Mesodermal cell (in vitro differentiated cells): ENCODE results near the gene MRPL27.

Experiments
- H3K27ac ChIP-seq: 2 replicates; pipeline ENCODE4 v1.7.0; 2013; ENCODE audit warnings: mild to moderate bottlenecking, low read depth, low read length, moderate library complexity; ENCODE audit not compliant: severe bottlenecking
- H3K36me3 ChIP-seq: 2 replicates; pipeline ENCODE4 v1.7.1; 2013; ENCODE audit warnings: mild to moderate bottlenecking, low read length, moderate library complexity; ENCODE audit not compliant: control insufficient read depth, insufficient read depth
- H3K4me1 ChIP-seq: one replicate; pipeline ENCODE4 v1.7.1; 2013; ENCODE audit warnings: mild to moderate bottlenecking, low read length; ENCODE audit not compliant: insufficient read depth, control insufficient read depth, poor library complexity, severe bottlenecking
- H3K4me3 ChIP-seq: 2 replicates; pipeline ENCODE4 v1.7.0; 2013; ENCODE audit warnings: low read length, control low read depth, mild to moderate bottlenecking; ENCODE audit not compliant: insufficient read depth, poor library complexity, severe bottlenecking; ENCODE audit errors: extremely low read depth
- H3K9me3 ChIP-seq: 2 replicates; pipeline ENCODE4 v1.7.1; 2013; ENCODE audit warnings: mild to moderate bottlenecking, low read length, moderate library complexity; ENCODE audit not compliant: control insufficient read depth
- WGBS, 2 experiments: methylation state at CpG; one replicate each; pipeline ENCODE4 v1.1.5; 2013; ENCODE audit warnings: missing lambda C conversion rate in 2 of 2; ENCODE audit not compliant: insufficient coverage in 2 of 2; 5-methylcytosine and 5-hydroxymethylcytosine counted together

MRPL27 gene

DNA sequence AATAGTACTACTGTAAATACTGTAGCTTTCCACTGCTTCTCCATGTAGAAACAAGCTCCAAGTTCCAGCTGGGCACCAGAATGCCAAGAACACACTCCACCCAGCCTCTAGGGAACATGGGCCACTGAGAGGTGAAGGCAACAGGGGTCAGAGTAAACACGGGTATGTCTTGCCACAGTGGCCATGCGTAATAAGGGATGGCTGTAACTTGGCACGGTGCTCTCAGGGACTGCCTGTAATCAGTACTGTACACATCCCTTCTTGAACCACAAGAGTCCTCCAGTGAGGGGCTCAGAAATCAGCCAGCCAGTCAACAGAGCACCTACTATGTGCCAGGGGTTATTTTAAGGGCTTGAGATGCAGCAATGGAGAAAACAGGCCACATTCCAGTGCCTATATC, 13.5 kb upstream of the MRPL27 start:
- Histone ChIP-seq H3K4me3 (no peak overlapping the region), H3K36me3 (peaks cover 99% of the 10 kb centered on the region), H3K4me1 (no peaks in the 10 kb centered on the region), H3K9me3 (no peaks in the 10 kb centered on the region), H3K27ac (no peak overlapping the region)
- 80 to 96% methylated on average over 1 to 3 of the region's 3 CpGs for WGBS, 2 experiments

- Histone ChIP-seq H3K27ac (no peak overlapping the region), H3K4me1 (no peaks in the 10 kb centered on the region), H3K36me3 (peaks cover 97% of the 10 kb centered on the region), H3K9me3 (no peaks in the 10 kb centered on the region), H3K4me3 (no peak overlapping the region)
- WGBS, 2 experiments = 91 to 94% methylated on average over 6 to 10 of the region's 12 CpGs
Measured at GRCh38 chr17:50382931-50383330, 9.9 kb upstream of the MRPL27 start.

DNA sequence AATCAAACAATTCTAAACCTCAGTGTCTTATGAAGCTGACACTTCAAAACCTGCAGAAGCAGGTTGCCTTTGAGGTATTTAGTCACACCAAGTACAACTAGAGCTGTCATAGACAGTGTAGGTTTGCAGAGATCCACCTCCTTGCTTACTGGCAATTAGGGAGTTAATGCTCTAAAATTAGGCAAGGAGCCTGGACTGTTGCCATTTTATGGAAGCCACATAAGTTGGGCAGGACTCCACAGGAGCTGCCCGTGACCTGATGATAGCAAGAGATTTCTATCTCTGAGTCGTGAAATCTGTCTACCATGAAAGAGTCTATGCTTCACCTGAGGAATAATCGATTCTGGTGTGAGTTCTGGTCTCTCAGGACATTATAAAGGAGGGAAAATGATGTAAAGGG, 8.9 kb upstream of the MRPL27 start:
- peaks cover 87% of the 10 kb centered on the region for H3K36me3 ChIP-seq
- H3K27ac ChIP-seq = no peak overlapping the region
- WGBS, 2 experiments = 93 to 94% methylated on average over 3 of the region's 3 CpGs
- H3K9me3 ChIP-seq = no peaks in the 10 kb centered on the region
- no peak overlapping the region for H3K4me3 ChIP-seq
- no peaks in the 10 kb centered on the region for H3K4me1 ChIP-seq

GRCh38 chr17:50381260-50381815, 8.4 kb upstream of the MRPL27 start:
- Histone ChIP-seq H3K4me3 (no peak overlapping the region), H3K36me3 (peaks cover 86% of the 10 kb centered on the region), H3K9me3 (no peaks in the 10 kb centered on the region), H3K27ac (no peak overlapping the region), H3K4me1 (no peaks in the 10 kb centered on the region)
- WGBS, 2 experiments = 89 to 90% methylated on average over 3 to 4 of the region's 7 CpGs

DNA sequence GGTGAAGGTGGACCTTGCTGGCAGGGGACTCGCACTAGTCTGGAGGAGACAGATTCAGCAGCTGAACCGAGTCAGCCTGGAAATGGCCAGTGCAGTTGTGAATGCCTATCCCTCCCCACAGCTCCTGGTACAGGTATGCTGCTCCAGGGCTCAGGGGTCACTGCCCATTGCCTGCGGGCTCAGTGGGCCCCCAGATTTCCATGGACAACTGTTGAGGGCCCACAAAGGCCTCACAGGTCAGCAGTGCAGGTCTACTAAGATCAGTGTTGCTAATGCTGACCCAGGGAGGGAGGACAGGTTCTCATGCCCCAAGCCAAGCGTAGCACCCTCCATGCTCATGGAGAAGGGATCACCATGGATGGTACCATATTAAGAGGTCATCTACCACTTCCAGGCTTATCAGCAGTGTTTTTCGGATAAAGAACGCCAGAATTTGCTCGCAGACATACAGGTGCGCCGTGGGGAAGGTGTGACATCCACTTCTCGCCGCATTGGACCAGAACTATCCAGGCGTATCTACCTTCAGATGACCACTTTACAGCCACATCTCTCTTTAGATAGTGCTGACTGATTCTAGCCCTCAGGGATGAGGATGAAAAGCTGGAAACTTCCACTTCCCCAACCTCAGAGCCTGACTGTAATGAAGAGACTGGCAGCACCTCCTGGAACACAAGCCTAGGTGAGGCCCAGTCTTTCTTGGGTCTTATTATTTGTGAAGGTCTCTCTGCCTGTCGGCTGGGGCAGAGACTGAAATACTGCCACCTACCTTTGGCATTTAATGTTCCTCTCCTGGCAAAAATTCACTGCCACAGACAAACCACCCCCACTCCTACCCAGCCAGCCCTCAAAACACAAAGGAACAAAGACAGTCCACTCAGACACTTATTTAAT, 7.6 kb upstream of the MRPL27 start:
- 91 to 94% methylated on average over 10 to 12 of the region's 13 CpGs for WGBS, 2 experiments
- H3K36me3 ChIP-seq = peaks cover 82% of the 10 kb centered on the region
- no peaks in the 10 kb centered on the region for H3K4me1 ChIP-seq
- H3K9me3 ChIP-seq = no peaks in the 10 kb centered on the region
- no peak overlapping the region for H3K4me3 ChIP-seq
- H3K27ac ChIP-seq = no peak overlapping the region

DNA sequence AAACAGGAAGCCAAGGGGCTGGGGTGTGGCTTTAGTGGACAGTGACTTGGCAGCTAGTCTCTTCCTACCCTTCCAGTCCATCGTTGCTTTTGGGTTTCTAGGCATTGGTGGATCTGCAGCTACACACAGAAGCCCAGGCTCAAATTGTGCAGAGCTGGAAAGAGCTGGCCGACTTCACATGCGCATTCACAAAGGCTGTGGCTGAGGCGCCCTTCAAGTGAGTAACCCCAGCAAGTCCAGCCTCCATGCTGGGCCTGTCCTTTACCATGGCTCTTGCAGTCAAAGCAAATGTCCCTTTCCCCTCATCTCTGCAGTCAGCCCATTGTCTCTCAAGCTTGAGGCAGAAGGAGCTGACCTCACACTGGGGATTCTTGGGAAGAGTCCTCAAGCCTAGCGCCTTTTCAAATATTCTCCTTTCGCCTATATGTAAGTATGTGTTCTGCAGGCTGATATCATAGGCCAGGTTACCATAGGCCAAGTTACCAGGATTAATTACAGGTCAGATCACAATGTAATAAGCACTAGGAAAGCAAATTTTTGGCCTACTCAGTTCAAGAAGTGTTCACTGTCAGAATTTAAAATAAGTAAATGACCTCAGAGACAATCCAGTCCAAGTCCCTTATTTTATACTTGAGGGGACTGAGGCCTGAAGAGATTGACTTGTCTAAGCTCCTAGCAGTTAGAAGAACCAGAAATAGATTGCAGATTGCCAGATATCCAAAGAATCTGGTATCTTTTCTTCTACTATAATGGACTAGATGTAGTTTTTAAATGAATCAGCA, 6.6 kb upstream of the MRPL27 start:
- Histone ChIP-seq H3K27ac (no peak overlapping the region), H3K4me1 (no peaks in the 10 kb centered on the region), H3K36me3 (peaks cover 79% of the 10 kb centered on the region), H3K9me3 (no peaks in the 10 kb centered on the region), H3K4me3 (no peak overlapping the region)
- whole genome bisulfite sequencing, 2 experiments = 94 to 100% methylated on average over 4 to 5 of the region's 6 CpGs

DNA sequence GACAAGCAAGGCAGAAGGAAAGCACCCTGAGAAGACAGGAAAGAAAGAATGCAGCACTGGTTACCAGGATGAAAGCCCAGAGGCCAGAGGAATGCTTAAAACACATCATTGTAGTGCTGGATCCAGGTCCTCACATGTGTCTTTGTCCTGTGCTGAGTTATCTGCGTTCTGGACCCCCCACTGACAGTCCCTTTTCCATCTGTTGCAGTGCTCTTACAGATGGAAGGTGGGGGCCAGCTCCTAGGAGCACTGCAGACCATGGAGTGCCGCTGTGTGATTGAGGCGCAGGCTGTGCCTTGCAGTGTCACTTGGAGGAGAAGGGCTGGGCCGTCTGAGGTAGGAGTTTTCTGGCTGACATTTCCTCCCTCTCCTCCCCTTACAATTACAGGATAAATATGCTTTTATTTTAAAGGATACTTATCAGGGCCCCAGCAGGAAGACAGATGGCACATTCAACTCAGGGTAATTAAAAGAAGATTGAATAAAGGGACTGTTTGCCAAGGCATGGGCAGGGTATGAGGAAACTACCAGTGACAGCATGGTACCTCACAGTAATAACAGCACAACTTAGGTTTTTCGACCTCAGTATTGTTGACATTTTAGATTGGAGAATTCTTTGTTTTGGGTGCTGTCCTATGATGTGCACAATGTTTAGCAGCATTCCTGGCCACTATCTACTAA, 3.0 kb upstream of the MRPL27 start:
- Histone ChIP-seq H3K36me3 (peaks cover 53% of the 10 kb centered on the region), H3K4me3 (no peak overlapping the region), H3K9me3 (no peaks in the 10 kb centered on the region), H3K27ac (no peak overlapping the region), H3K4me1 (peaks cover 11% of the 10 kb centered on the region)
- 79% methylated on average over 3 of the region's 5 CpGs for WGBS, 2 experiments

GRCh38 chr17:50373705-50374104, 721 bp upstream of the MRPL27 start:
- Histone ChIP-seq H3K36me3 (peaks cover 53% of the 10 kb centered on the region), H3K27ac (no peak overlapping the region)
- WGBS, 2 experiments = no CpG with 5 or more reads among the region's 2 CpGs

GRCh38 chr17:50372222-50372757, 694 bp downstream of the MRPL27 start:
- H3K4me1 ChIP-seq = peaks cover 14% of the 10 kb centered on the region
- WGBS, 2 experiments = 21 to 30% methylated on average over 11 to 13 of the region's 14 CpGs
- H3K9me3 ChIP-seq = no peaks in the 10 kb centered on the region
- H3K4me3 ChIP-seq = peak overlapping the region; percentile 85
- peaks cover 60% of the 10 kb centered on the region for H3K36me3 ChIP-seq
- H3K27ac ChIP-seq = peak overlapping the region; percentile 83

More at GRCh38 chr17:50373705-50374104, 721 bp upstream of the MRPL27 start:
- no peaks in the 10 kb centered on the region for H3K9me3 ChIP-seq
- peaks cover 14% of the 10 kb centered on the region for H3K4me1 ChIP-seq
- peak overlapping the region; percentile 85 for H3K4me3 ChIP-seq

- Histone ChIP-seq H3K36me3 (peaks cover 65% of the 10 kb centered on the region), H3K4me3 (peak overlapping the region; percentile 85), H3K9me3 (no peaks in the 10 kb centered on the region), H3K27ac (no peak overlapping the region), H3K4me1 (peaks cover 14% of the 10 kb centered on the region)
- 94 to 100% methylated on average over 2 of the region's 2 CpGs for WGBS, 2 experiments
Measured at GRCh38 chr17:50371526-50371925, 1.5 kb downstream of the MRPL27 start.
